GM21786 (cell line): ENCODE results near the gene PTPRG.

Experiments
- ATAC-seq: cut with Tn5 transposase; IDR thresholded peaks from one replicate; pipeline ENCODE4 v1.9.1; 2021; ENCODE audit not compliant: unreplicated experiment

The PTPRG gene

DNA sequence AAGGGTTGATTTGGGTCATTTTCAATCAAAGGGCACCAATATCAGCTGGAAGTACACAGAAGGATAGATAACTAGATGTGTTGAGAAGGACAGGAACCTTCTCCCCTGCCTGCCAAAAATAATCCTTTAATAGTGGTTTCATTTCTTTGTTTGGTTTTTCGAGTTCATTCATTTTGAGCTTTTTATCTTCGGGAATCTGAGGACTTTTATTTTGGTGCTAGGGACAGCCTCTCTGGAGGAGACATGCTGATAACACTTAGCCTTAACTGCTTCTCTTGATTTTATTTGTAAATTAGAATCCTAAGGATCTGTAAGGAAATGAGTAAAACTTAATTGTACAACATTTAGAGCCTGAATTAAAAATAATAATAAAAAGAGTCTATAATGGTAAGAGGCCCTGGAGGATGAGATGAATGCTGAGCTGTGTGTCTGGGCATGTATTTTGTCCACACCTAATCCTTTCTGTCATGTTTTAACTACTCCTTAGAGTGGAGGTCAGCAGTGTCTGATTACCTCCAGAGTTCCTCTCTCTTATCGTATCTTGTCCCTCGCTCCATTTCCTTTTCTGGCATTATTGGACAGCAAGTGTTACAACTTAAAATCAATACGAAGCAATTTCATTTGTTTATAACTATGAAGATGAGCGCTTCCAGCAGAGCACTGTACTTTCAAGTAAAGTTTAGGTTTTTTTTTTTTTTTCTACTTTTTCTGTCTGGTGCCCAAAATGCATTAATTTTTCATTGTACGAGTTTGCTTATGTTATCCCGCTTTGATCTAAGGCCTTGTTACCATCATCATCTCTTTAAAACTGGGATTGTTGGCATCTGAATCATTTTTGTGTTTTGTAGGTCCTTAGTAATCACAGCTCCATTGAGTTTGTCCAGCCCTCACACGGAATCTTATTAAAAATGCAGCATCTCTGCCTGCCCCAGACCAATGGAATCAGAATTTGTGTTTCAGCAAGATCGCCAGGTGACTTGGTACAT lies 22.8 kb downstream of the PTPRG start:
- ATAC-seq: no peak

DNA sequence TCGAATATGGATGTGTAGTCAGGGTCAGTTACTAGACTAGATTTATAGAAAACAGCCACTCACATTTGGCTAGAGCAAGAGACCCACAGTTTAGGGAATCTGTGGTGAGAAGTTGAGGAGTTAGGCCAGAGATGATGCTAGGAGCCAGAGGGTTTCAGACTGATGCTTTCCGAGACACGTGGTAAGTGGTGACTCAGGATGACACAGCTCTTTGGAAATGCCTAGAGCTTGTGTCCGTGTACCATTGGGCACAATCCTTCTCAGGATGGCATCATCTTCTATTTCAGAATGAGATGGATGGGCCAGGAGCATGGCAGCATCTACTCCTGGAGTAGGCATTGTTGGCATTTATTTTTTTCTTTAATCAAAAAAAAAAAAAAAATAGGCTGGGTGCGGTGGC lies 28.5 kb downstream of the PTPRG start:
- no peak for ATAC-seq

DNA sequence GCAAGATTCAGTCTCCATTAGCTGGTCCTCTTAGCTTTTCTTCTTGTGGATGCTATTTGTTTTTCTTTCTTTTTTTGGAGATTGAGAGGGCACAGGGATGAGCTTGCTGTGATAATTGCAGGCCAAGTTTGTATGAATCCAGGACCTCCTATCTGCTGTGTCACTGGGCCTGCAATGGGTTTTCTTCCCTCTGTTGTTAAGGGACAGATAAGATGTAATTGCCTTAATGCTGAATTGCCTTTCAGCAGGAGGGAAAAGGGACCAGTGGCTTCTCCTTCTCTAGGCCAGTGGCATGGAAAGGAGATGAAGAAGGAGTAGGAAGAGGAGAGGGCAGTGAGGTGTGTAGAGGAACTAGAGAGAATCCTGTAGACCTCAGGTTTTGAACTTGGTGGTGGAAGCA lies 29.9 kb downstream of the PTPRG start:
- no peak for ATAC-seq

DNA sequence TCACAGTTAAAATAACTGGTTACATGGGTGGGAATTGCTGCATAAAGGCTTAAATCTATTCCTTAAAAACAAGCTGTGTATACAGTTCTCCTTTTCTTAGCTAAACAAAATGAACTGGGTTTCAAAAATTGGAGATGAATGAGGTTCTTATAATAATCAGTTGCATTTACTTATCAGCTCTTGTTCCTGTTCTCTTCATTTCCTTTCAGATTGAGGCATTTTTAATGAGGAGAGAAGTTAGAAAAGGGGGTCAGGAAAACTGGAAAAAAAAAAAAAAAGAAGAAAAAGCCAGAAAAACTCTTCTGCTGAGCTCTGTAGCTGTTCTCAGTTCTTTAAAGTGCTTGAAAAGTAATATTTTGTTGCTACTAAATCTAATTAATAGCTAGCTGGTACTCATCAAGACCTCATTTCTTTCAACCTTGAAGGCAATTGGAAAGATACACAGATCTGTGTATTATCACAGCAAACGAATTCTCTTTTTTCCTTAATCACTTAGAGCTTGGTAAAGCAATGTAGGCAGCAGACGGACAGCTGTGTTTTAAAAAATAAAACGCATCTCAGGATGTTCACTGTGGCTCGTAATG lies 32.2 kb downstream of the PTPRG start:
- no peak for ATAC-seq

DNA sequence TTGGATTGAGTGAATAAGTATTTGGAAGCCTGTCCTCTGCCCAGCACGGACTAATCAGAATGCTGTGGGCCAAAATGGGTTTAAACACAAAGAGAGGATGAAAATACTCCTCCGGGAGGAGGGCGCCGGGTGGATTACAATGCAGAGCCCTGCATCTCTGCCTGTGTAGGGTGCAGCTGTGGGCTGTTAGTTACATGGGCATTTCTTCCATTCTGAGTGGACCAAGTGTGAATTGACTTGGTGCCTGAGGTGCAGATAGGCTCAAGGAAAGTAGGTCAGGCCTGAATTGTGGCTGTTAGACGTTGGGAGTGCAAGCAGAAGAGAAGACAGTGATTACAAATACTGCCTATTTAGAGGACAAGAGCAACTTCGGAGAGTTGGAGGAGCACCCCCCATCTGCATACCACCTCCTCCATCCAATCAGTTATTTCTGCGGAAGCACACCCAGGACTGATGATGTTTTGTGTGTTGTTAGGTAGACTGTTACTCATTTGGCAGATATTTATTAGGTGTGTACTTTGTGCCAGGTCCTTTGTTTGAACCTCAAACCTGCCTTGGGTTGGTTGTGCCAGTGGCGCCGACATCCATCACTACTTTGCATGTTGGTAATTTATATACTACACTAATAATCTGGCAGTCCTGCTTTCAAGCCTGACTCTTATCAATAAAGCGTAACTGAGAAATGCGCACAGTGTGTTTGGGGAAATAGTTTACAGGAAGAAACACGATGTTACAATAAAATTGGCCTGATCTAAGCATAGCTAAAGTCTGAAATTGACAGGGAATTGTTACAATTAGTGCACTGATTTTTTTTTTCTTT lies 33.0 kb downstream of the PTPRG start:
- no peak for ATAC-seq

DNA sequence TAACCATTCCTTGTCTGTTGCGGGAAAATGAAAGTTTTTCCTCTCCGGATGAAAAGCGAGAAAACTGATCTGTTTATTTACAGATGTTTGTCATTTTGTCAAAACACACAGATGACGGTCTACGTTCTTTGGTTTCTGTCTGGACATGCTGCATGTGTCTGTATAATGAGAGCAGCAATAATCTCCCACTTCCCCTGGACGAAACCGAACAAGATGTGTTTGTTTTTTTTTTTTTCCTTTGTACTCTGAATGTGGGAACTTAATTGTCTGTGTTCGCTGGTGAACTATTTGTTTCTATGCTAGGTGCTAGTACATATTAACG lies 33.6 kb downstream of the PTPRG start:
- no peak for ATAC-seq

DNA sequence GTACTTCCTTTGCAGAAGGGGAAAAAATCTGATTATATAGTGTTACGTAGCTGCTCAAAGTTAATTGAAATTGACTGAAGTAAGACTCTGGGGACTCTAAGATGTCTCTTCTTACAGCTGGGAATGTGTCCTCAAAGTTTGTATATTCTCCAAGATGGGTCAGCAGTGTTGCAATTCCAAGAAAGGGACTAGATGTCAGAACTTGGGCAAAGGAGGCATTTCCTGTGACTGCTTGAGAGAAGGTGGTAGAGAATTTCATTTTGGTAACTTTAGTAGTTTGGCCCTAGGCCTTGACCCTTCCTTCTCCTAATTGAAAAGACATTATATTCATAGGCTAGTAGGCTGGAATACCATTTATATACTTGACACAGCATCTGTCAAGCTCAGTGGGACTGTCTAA lies 33.9 kb downstream of the PTPRG start:
- no peak for ATAC-seq

DNA sequence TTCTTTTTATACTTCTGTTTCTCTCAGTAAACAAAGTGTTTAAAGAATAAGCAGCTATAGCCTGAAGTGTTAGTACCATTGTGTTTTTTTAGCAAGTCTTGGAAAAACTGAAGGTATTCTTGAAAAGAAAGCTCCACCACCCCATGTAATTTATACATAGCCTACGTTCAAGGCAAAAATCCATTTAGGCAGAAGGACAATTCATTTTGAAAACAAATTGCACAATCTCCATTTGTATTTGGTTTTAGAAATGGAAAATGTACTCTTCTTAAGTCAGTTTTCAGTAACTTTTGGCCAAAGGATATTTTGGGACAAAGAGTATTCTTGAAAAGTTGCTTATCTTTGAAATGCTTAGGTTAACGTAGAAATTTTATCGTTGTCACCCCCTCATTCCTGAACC lies 34.5 kb downstream of the PTPRG start:
- no peak for ATAC-seq

DNA sequence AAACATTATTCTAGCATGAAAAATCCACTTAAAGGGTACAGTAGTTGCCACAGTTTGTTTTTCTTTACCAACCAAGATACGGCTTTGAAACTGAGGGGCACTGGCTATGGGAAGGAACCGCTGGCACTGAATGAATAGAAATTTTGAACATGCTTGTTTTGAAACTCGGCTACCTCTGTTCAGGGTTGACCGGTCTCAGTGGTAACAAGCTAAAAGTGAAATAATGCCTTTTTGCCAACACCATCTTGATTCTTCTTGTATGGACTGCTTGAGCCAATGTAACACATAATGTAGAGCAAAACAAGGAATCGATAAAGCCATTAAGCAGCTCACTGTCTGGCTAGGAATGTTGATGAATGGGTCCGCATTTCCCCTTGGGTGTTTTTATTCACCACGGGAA lies 36.5 kb downstream of the PTPRG start:
- ATAC-seq: no peak

DNA sequence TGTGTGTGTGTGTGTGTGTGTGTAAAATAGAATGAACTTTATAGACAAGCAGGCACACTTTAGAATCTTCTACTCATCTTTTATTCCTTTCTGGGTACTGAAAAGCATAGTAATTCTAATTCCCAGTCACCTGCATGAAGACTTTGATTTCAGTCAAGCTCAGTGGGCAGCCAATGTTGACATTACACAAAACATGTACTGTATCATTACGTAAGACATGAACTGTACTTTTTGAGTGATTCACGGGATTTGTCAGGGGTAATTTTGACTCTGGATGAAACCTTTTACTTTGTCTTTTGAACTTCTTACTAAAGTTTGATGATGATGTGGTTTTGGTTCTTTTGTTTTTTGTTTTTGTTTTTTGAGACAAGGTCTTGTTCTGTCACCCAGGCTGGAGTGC lies 38.8 kb downstream of the PTPRG start:
- ATAC-seq: no peak

DNA sequence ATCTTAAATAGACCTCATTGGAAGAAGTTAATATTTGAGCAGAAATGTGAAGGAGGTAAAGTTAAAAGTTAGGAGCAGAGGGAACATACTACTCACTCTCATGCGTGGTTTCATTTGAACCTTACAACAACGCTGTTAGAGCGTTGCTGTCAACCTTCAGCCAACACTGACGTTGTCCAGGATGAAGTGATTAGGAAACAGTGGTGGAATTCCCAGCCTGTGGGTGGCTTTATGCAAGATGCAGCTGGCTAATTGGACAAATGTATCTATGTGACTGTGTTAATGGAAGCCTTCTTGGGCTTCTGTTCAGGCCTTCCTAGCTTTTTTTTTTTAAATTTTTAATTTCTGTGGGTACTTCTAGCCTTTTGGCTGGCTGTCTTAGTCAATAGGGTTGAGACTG lies 40.5 kb downstream of the PTPRG start:
- no peak for ATAC-seq

DNA sequence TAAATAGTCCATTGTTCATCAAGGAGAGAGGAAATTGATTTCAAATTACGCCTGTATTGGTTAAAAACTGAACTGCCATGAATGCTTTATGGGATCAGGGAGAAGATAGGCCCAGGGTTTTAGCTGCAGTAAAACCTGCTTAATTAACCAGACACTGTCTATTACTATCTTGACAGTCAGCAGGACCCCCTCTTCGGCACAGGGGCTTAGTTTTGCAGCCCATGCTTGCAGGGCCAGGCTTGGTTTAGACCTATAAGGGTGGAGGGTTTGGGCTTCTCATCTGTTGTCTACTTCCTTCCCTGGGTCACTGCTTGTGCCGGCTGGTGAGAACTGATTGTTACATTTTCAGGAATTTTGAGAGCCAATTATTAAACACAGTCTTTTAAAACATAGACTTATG lies 41.1 kb downstream of the PTPRG start:
- no peak for ATAC-seq

DNA sequence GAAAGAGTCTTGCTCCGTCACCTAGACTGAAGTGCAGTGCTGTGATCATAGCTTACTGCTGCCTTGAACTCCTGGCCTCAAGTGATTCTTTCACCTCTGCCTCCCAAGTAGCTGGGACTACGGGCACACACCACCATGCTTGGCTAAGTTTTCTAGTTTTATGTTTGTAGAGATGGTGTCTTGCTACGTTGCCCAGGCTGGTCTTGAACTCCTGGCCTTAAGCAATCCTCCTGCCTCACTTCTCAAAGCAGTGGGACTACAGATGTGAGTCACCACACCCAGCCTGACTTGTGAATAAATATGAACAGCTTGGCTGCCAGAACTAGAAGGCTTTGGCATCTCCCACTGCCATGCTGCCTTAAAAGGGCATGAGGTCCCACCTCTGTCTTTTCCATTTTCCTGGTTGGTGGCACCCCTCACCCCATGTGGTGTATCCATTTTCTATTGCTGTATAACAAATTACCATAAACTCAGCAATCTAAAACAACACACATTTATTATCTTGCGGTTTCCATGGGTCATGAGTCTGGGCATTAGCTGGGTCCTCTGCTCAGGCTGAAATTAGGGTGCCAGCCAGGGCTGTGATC lies 44.3 kb downstream of the PTPRG start:
- no peak for ATAC-seq

DNA sequence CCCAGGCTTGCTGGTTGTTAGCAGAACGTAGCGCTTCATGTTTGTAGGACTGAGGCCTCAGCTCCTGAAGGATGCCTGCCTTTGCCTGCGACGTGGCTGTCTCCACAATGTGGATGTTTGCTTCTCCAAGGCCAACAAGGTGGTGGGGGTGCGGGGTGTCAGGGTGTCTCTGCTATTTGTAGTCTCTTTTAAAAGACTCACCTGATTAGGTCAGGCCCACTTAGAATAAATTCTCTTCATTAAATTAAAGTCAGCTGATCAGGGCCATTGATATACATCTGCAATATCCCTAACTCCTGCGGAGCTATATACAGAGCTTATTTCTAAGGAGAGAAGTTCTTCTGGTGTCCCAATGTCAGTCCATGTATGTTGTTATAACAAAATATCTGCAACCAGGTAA lies 44.8 kb downstream of the PTPRG start:
- no peak for ATAC-seq

DNA sequence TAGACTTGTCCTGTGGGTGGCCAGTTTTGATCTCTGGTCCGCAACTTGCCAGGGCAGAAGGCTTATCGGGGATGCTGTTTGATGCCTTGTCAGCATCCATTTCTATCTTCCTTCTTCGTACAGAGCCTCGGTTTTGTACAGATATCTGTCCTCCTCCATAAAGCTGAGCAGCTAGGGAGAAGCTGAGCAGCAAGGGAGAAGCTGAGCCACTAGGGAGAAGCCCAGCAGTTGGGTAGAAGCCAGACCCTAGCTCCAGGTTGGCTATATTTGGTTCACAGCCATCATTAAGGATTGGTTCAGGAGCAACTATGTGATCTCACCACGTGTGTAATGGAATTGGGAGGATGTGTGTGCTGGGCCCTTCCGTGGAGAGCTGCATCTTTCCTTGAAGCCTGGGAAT lies 46.7 kb downstream of the PTPRG start:
- ATAC-seq: no peak

DNA sequence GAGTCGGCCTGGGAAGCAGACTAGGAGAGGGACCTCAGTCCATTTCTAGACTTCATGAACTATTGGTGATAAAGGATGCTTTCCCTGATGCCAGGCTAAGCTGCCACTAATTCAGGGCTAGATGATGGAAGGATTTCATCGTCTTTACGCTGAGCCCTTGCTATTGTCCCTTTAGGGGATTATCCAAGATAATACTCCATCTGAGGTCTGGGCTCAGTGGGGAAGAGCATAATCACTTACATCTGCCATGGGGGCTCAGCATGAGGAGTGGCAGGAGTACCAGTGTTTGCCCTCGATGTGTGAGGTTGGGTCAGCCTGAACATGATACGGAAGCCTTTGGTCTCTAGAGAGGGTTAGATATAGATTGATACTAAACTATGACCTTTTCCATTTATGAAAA lies 47.3 kb downstream of the PTPRG start:
- ATAC-seq: no peak

DNA sequence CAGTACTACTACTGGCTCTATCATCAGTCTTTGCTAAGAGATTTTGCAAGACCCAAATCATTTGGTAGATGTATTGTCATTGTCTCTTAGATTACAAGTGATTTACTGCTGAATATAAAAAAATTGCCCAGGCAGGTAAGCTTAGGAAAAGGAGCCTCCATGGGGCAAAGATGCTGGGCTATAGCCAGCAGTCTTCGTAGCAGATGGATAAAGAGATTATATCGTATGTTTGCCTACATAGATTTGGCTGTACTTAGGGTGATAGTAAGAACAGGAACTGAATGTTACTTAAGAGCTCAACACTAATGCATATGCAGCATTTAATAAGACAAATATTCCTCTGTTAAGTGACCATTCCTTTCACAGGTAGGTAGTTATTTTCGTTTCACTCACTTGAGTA lies 48.9 kb downstream of the PTPRG start:
- ATAC-seq: no peak

DNA sequence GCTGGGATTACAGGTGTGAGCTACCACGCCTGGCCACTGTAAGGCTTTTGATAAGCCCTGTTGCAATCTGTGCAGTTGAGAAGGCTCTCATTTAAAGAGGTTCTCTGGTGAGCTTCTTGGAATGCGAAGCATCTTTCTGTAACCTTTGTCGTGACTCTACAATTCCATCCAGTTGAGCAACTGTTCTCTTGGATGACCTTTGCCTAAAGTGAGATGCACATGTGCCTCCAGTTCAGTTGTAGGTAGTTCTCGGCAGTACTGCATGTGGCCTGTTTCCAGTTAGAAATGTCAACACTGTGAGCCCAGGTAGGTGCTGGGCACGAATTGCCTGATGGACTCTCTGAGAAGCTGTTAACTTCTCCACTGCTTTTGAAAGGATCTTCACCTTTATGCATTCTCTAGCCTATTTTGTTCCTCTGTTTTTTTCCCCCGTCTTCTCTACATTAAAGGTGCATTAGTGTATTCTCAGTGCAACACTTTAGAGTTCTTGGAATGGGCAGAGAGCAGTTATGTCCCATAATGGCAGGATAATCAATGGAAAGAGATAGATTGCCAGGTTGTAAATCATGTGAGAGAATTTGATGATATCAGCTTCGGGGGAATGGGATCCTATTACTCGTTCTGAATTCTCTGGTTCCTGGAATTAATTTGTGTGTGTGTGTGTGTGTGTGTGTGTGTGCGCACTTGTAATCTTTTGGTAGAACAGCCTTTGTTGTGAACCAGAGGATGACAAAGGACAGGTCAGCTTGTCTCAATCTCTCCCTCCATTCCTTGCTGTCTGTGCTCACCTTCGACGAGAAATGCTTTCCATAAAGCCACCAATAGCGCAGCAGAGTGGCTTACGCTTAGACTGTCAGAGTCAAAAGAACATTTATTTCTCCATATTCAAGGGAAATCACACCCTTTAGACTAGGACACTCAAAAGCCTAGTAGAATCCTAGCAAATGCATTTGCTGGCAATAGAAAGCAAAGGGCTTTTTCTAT lies 51.1 kb downstream of the PTPRG start:
- ATAC-seq: no peak

DNA sequence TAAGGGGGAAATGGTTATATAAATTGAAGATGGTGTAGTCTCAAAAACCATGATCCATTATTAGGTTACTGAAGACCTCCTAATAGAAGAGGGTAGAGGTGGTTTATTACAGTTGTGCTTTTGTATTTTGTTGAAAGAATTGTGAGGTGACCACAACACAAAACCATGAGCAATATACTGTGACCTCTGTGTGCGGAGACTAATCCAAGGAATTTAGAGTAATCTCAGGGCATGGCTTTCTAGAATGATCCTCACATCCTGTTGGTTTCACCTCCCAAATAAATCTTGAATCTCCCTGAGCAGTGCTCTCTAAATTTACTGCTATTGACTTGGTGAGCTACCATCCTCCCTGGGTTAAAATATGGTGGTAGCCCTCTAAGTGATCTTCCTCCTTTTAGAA lies 52.3 kb downstream of the PTPRG start:
- no peak for ATAC-seq

DNA sequence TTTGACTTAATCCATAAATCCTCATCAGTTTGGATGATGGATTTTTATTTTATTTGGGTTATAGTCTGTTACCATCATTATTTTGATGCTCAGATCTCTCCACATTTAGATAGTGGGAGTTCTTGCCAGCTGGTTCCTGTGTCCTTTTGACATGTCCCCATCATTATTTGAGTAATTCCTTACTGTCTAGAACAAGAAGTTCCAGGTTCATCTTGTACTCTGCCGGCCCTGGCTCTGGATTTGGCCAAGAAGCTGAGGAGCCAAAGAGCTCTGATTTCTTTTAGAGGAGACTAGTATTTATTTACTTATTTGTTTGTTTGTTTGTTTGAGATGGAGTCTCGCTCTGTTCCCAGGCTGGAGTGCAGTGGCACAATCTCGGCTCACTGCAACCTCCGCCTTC lies 54.3 kb downstream of the PTPRG start:
- no peak for ATAC-seq
